Body of pancreas (tissue), 4 donors: ENCODE measurements around the gene CLDN7. TPM values are rescaled to one million over a fixed set of nuclear protein-coding genes. Genes with fewer than 3 reads are reported as not detected.

Experiments used
- ATAC-seq: fragments of 150-250 bp; one replicate; pipeline ENCODE4 v1.9.1; 2016
- DNase-seq, 4 donors: peaks; one replicate each; pipeline ENCODE4 v3.0.0-alpha.2; 2019
- H3K27ac ChIP-seq, 4 donors: fragments of 200-600 bp; sonication (generic); 1 replicate in 3 of 4; 2 replicates in 1 of 4; pipeline versions ENCODE4 v1.5.1 to v1.6.1; 2016 to 2019; ENCODE audit warnings: mild to moderate bottlenecking in 1 of 4, mixed read lengths in 1 of 4, moderate library complexity in 1 of 4
- H3K27me3 ChIP-seq, 2 donors: fragments of 200-600 bp; sonication (generic); one replicate each; pipeline ENCODE4 v1.6.0; 2016; ENCODE audit warnings: mild to moderate bottlenecking in 1 of 2
- H3K36me3 ChIP-seq, 2 donors: fragments of 200-600 bp; sonication (generic); replicated peaks in 1 of 2; 2 replicates each; pipeline ENCODE4 v1.5.1; 2016; ENCODE audit warnings: low read depth in 2 of 2; ENCODE audit not compliant: insufficient read depth in 1 of 2
- H3K4me1 ChIP-seq: fragments of 200-600 bp; sonication (generic); one replicate; pipeline ENCODE4 v1.6.0; 2016
- H3K4me3 ChIP-seq, 2 donors: fragments of 200-600 bp; sonication (generic); 1 replicate in 1 of 2; 2 replicates in 1 of 2; pipeline ENCODE4 v1.5.1; 2016 to 2019
- H3K9me3 ChIP-seq, 3 donors: fragments of 200-600 bp; sonication (generic); 1 replicate in 2 of 3; 2 replicates in 1 of 3; pipeline ENCODE4 v1.5.1; 2016
- POLR2A ChIP-seq, 3 donors: fragments of 450-650 bp; IDR thresholded peaks; one replicate each; pipeline ENCODE4 v1.6.1; 2016; ENCODE audit warnings: antibody characterized with exemption in 3 of 3, mild to moderate bottlenecking in 2 of 3
- WGBS, 2 donors: methylation state at CpG; one replicate each; pipeline ENCODE4 v1.1.5; 2017; 5-methylcytosine and 5-hydroxymethylcytosine counted together
- intact Hi-C: fragments of 100-400 bp; cut with DNase I; formaldehyde crosslinking; loops from one replicate; pipeline ENCODE4 v1.15.1; 2023
- total RNA-seq, 2 donors: library from RNA; depleted of rRNA; stranded (reverse); fragments of >200 nt; gene quantifications; one replicate each; pipeline ENCODE4 v1.1.0, GENCODE V29; 2016
- TF ChIP-seq, protein P1 (sequence below), 7 experiments: fragments of 450-650 bp in 4 of 7; fragments of 200-600 bp in 3 of 7; sonication (generic) in 3 of 7; IDR thresholded peaks; one replicate each; pipeline ENCODE4 v1.5.1; 2016 to 2019; ENCODE audit warnings: antibody characterized with exemption in 7 of 7

Gene CLDN7
- total RNA-seq, 2 donors from 2014 or later = 72.9 to 92.3 TPM

DNA sequence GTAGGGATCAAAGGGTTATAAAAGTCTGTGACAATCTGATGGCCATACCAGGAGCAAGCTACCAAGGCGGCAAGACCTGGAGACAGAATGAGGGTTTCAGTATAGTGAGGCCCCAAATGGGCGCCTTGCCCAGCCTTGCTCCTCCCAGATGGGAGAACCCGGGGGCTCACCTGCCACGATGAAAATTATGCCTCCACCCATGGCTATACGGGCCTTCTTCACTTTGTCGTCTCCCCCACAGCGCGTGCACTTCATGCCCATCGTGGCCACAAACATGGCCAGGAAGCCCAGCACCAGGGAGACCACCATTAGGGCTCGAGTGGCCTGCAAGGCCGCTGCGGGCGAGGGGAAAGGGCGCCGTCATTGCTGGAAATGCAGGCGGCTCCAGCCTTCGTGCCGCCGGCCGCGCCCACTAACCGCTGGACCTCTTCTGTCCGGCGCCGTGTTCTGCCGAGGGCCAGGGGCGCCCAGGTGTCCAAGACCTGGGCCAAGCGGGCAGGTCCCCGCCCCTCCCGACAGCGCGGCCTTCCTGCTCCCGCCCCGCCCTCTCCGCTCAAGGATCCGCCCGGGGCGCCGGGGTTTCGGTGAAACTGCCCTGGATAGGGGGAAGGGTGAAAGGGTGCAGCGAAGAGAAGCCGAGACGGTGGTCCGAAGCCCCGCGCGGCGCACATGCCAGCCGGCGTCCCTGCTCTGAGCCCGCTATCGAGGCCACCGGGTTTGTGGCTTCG is 1.5 kb downstream of the CLDN7 start:
- TF ChIP-seq, protein P1, sequence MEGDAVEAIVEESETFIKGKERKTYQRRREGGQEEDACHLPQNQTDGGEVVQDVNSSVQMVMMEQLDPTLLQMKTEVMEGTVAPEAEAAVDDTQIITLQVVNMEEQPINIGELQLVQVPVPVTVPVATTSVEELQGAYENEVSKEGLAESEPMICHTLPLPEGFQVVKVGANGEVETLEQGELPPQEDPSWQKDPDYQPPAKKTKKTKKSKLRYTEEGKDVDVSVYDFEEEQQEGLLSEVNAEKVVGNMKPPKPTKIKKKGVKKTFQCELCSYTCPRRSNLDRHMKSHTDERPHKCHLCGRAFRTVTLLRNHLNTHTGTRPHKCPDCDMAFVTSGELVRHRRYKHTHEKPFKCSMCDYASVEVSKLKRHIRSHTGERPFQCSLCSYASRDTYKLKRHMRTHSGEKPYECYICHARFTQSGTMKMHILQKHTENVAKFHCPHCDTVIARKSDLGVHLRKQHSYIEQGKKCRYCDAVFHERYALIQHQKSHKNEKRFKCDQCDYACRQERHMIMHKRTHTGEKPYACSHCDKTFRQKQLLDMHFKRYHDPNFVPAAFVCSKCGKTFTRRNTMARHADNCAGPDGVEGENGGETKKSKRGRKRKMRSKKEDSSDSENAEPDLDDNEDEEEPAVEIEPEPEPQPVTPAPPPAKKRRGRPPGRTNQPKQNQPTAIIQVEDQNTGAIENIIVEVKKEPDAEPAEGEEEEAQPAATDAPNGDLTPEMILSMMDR (IDR thresholded peaks at IDR 0.05) = no peak
- peak; percentile 75 to 89 (median 83) for TF ChIP-seq POLR2A (IDR thresholded peaks at IDR 0.05)
- DNase-seq (peak; percentile 86 to 90 (median 88)), ATAC-seq (peak; percentile 64)
- Histone ChIP-seq H3K4me3 (peak overlapping the region; percentile 39 to 99), H3K27me3 (no peaks in the 10 kb centered on the region), H3K9me3 (no peaks in the 10 kb centered on the region), H3K27ac (peak overlapping the region; percentile 89 to 100 (median 97)), H3K4me1 (peaks cover 39% of the 10 kb centered on the region), H3K36me3 (peaks cover 0 to 4% of the 10 kb centered on the region in 2 donors)
- intact Hi-C loops = no loop called here
- WGBS, 2 donors = 1 to 15% methylated on average over 8 to 54 of the region's 54 CpGs

DNA sequence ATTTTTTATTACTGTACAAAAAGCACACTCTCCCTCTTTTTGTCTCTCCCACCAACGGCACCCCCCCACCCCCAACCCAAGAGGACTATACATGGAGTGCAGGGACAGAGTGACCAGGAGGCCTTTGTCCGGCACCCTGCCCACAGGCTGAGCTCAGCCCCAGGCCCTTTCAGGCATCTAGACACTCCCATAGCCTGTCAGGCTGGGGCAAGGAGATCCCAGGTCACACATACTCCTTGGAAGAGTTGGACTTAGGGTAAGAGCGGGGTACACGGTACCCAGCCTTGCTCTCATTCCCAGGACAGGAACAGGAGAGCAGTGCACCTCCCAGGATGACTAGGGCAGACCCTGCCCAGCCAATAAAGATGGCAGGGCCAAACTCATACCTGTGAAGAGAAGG is 2.1 kb downstream of the CLDN7 start:
- ATAC-seq (no peak), DNase-seq (no peak)
- peaks cover 39% of the 10 kb centered on the region for H3K4me1 ChIP-seq
- no peaks in the 10 kb centered on the region for H3K9me3 ChIP-seq
- peak overlapping the region in 1 of 2 donors; percentile 39 for H3K4me3 ChIP-seq
- peak overlapping the region; percentile 89 to 100 (median 97) for H3K27ac ChIP-seq
- no peaks in the 10 kb centered on the region for H3K27me3 ChIP-seq
- peaks cover 0 to 4% of the 10 kb centered on the region in 2 donors for H3K36me3 ChIP-seq
- intact Hi-C loops = no loop called here
- TF ChIP-seq POLR2A (IDR thresholded peaks at IDR 0.05) = no peak
- TF ChIP-seq, protein P1 (IDR thresholded peaks at IDR 0.05) = no peak
- WGBS, 2 donors = 33 to 64% methylated on average over 3 to 4 of the region's 4 CpGs

DNA sequence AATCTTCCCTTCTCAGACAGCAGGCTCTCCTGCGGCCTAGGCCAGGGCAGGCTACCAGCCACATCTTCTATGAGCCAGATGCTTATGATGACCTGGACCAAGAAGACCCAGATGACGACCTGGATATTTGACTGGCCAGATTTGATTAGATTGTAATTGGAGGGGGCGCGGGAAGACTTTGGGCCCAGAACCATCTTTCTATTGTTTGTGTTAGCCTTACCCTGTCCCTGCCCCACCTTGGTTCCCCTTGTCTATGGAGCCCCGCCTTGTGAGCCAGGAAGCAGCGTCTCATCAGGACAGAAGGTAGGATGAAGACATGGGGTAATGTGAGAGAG is 2.8 kb downstream of the CLDN7 start:
- DNase-seq (no peak), ATAC-seq (no peak)
- peak overlapping the region; percentile 17 to 100 (median 97) for H3K27ac ChIP-seq
- intact Hi-C loops = no loop called here
- no peaks in the 10 kb centered on the region for H3K27me3 ChIP-seq
- H3K4me3 ChIP-seq = no peak overlapping the region
- H3K9me3 ChIP-seq = no peaks in the 10 kb centered on the region
- peaks cover 0 to 6% of the 10 kb centered on the region in 2 donors for H3K36me3 ChIP-seq
- H3K4me1 ChIP-seq = peaks cover 39% of the 10 kb centered on the region
- peak in 2 of 3 donors; percentile 9 to 42 for TF ChIP-seq POLR2A (IDR thresholded peaks at IDR 0.05)
- TF ChIP-seq, protein P1 (IDR thresholded peaks at IDR 0.05) = no peak
- 76 to 85% methylated on average over 6 of the region's 6 CpGs for WGBS, 2 donors

DNA sequence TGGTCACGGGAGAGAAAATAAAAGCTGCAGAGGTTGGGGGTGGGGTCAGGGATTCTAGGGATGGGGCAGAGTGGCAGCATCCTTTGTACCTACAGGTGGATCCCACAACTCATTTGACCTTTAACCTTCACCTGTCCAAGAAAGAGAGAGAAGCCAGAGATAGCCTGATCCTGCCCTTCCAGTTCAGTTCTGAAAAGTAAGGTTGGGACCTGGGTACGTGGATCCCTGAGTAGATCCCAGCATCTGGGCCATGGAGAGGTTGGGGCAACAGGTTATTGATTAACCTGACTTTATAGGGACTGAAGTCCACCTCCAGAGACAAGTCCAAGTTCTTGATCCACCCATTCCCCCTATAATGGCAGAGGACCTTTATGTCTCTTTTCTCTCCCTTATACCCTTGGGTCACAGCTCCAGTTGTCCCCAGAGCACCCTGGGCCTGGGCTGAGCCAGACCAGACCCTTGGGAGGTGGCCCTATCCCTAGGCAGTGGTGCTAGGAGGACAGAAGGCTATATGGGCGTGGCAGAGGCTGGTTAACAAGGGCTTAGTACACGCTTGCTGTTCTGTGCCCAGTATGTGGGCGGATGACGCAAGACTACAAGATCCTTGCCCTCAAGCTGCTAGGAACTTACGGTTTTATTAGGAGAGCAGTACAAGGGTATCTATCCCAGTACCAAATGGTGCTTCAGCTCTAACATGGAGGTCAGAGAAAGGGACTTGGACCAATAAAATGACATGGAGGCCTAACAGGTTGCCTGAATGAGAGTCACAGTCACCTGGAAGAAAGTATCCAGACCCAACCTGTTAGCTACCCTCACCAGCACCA is 3.3 kb downstream of the CLDN7 start:
- 39 to 61% methylated on average over 7 of the region's 7 CpGs for WGBS, 2 donors
- intact Hi-C loops = no loop called here

More for the DNA sequence above, 3.3 kb downstream of the CLDN7 start:
- ATAC-seq (no peak), DNase-seq (peak; percentile 61 to 78 (median 66))
- peak overlapping the region; percentile 17 to 100 (median 97) for H3K27ac ChIP-seq
- peaks cover 0 to 8% of the 10 kb centered on the region in 2 donors for H3K36me3 ChIP-seq
- TF ChIP-seq POLR2A (IDR thresholded peaks at IDR 0.05) = peak in 1 of 3 donors; percentile 65
- TF ChIP-seq, protein P1 (IDR thresholded peaks at IDR 0.05) = no peak
- H3K4me1 ChIP-seq = peaks cover 39% of the 10 kb centered on the region
- H3K27me3 ChIP-seq = no peaks in the 10 kb centered on the region
- no peak overlapping the region for H3K4me3 ChIP-seq
- no peaks in the 10 kb centered on the region for H3K9me3 ChIP-seq
